Lower leg skin (tissue), 4 donors: Measurements from ENCODE around the gene GRIP1. TPM values are rescaled to one million over a fixed set of nuclear protein-coding genes. Genes with fewer than 3 reads are reported as not detected.

Source experiments
- DNase-seq, 2 donors: peaks; one replicate each; pipeline ENCODE4 v3.0.0-alpha.2; 2019; ENCODE audit warnings: low spot score in 2 of 2
- H3K4me3 ChIP-seq: fragments of 200-600 bp; sonication (generic); 2 replicates; pipeline ENCODE4 v1.5.1; 2017; ENCODE audit warnings: mild to moderate bottlenecking, low read depth; ENCODE audit not compliant: poor library complexity, severe bottlenecking
- CTCF ChIP-seq, 3 donors: fragments of 450-650 bp; IDR thresholded peaks; one replicate each; pipeline ENCODE4 v1.5.1; 2016; ENCODE audit warnings: antibody characterized with exemption in 3 of 3, mild to moderate bottlenecking in 3 of 3, moderate library complexity in 2 of 3
- POLR2A ChIP-seq, 2 donors: fragments of 450-650 bp; IDR thresholded peaks; one replicate each; pipeline ENCODE4 v1.6.1; 2016 to 2017; ENCODE audit warnings: antibody characterized with exemption in 2 of 2, mild to moderate bottlenecking in 1 of 2, moderate library complexity in 1 of 2
- WGBS, 2 donors: methylation state at CpG; one replicate each; pipeline ENCODE4 v1.1.5; 2018; 5-methylcytosine and 5-hydroxymethylcytosine counted together
- intact Hi-C: fragments of 100-400 bp; cut with DNase I; formaldehyde crosslinking; loops from one replicate; pipeline ENCODE4 v1.15.0; 2023; ENCODE audit warnings: low total_unique reads
- total RNA-seq, 4 donors: library from RNA; depleted of rRNA; stranded (reverse); fragments of >200 nt; gene quantifications; one replicate each; pipeline ENCODE4 v1.1.0, GENCODE V29; 2016

The GRIP1 gene
- total RNA-seq, 4 donors from 2014 or later = 11.5 to 25.3 (median 12.3) TPM

GRCh38 chr12:66688846-66689439 is 10.1 kb upstream of the GRIP1 start:
- intact Hi-C loops = no loop called here
- DNase-seq = no peak
- TF ChIP-seq POLR2A (IDR thresholded peaks at IDR 0.05) (no peak), CTCF (IDR thresholded peaks at IDR 0.05) (no peak)
- no peak overlapping the region for H3K4me3 ChIP-seq
- 64 to 67% methylated on average over 8 of the region's 8 CpGs for WGBS, 2 donors

- WGBS, 2 donors = 88 to 89% methylated on average over 6 of the region's 6 CpGs
- DNase-seq = no peak
- intact Hi-C loops = no loop called here
- H3K4me3 ChIP-seq = no peak overlapping the region
- TF ChIP-seq CTCF (IDR thresholded peaks at IDR 0.05) (no peak), POLR2A (IDR thresholded peaks at IDR 0.05) (no peak)
These were observed 5.3 kb upstream of the GRIP1 start for GRCh38 chr12:66684222-66684621.

- no peak for TF ChIP-seq CTCF (IDR thresholded peaks at IDR 0.05)
- TF ChIP-seq POLR2A (IDR thresholded peaks at IDR 0.05) = no peak
- DNase-seq = no peak
- H3K4me3 ChIP-seq = no peak overlapping the region
- intact Hi-C loops = no loop called here
- 90 to 91% methylated on average over 3 of the region's 3 CpGs for WGBS, 2 donors
These were observed 4.9 kb upstream of the GRIP1 start for GRCh38 chr12:66683822-66684221.

GRCh38 chr12:66683073-66683472 is 4.2 kb upstream of the GRIP1 start:
- intact Hi-C loops = no loop called here
- 89% methylated on average over 6 of the region's 6 CpGs for WGBS, 2 donors

GRCh38 chr12:66679461-66680084 is 697 bp upstream of the GRIP1 start:
- no peak overlapping the region for H3K4me3 ChIP-seq
- intact Hi-C loops = no loop called here
- 69 to 70% methylated on average over 7 of the region's 7 CpGs for WGBS, 2 donors
- TF ChIP-seq CTCF (IDR thresholded peaks at IDR 0.05) (no peak), POLR2A (IDR thresholded peaks at IDR 0.05) (no peak)
- no peak for DNase-seq

More at GRCh38 chr12:66683073-66683472, 4.2 kb upstream of the GRIP1 start:
- H3K4me3 ChIP-seq = no peak overlapping the region
- DNase-seq = no peak
- no peak for TF ChIP-seq POLR2A (IDR thresholded peaks at IDR 0.05)
- TF ChIP-seq CTCF (IDR thresholded peaks at IDR 0.05) = no peak

GRCh38 chr12:66676241-66676640 is 2.6 kb downstream of the GRIP1 start:
- TF ChIP-seq POLR2A (IDR thresholded peaks at IDR 0.05) = no peak
- TF ChIP-seq CTCF (IDR thresholded peaks at IDR 0.05) = no peak
- H3K4me3 ChIP-seq = no peak overlapping the region
- DNase-seq = no peak
- intact Hi-C loops = no loop called here
